DOHH2 (cell line): ENCODE data around the gene EQTN.

Experiments
- CTCF ChIP-seq: fragments of 200-600 bp; sonication (generic); IDR thresholded peaks from one replicate; pipeline ENCODE4 v1.5.1; 2014; ENCODE audit warnings: antibody characterized with exemption, mild to moderate bottlenecking, low read depth, low read length; ENCODE audit not compliant: poor library complexity, severe bottlenecking
- EZH2phosphoT487 ChIP-seq: fragments of 200-600 bp; sonication (generic); IDR thresholded peaks from 2 replicates; pipeline ENCODE4 v1.6.1; 2017; ENCODE audit warnings: borderline replicate concordance, mild to moderate bottlenecking, antibody characterized with exemption, low read length, moderate library complexity, mixed read lengths

GRCh38 chr9:27280249-27280648 lies 16.7 kb downstream of the EQTN start:
- TF ChIP-seq CTCF (no peak), EZH2phosphoT487 (no peak)
